ENCODE measurements around the gene FBLN2.
"Not testable (repeated sequence)": the region's sequence is repeated elsewhere in the genome, so short reads cannot be mapped to it uniquely, and the experiment has no call there.

Gene FBLN2

GRCh38 chr3:13548696-13549622, at the start of gene FBLN2:
Gene FBLN2 (plus strand): TSS chr3:13549125. CDS start chr3:13570356, 21,231 bp downstream.
- no peak for DNase-seq (ENCODE audit: low read depth, low spot score)

GRCh38 chr3:13499246-13499645, 49.7 kb upstream of the FBLN2 start:
- DNase-seq (ENCODE audit: low read depth, low spot score), result not testable (repeated sequence)

- DNase-seq (ENCODE audit: low read depth, low spot score), result no peak
Observed at GRCh38 chr3:13500133-13500885, 48.6 kb upstream of the FBLN2 start.

- DNase-seq (ENCODE audit: low read depth, low spot score), result no peak
Observed at GRCh38 chr3:13501056-13501455, 47.9 kb upstream of the FBLN2 start.

GRCh38 chr3:13501521-13501920, 47.4 kb upstream of the FBLN2 start:
- no peak for DNase-seq (ENCODE audit: low read depth, low spot score)

- DNase-seq (ENCODE audit: low read depth, low spot score), result no peak
Observed at GRCh38 chr3:13501958-13502790, 46.8 kb upstream of the FBLN2 start.

- DNase-seq (ENCODE audit: low read depth, low spot score), result no peak
Observed at GRCh38 chr3:13502791-13503060, 46.2 kb upstream of the FBLN2 start.

GRCh38 chr3:13504161-13504831, 44.6 kb upstream of the FBLN2 start:
- DNase-seq (ENCODE audit: low read depth, low spot score), result peak; percentile 83

GRCh38 chr3:13505147-13506130, 43.5 kb upstream of the FBLN2 start:
- no peak for DNase-seq (ENCODE audit: low read depth, low spot score)

GRCh38 chr3:13506239-13506638, 42.7 kb upstream of the FBLN2 start:
- no peak for DNase-seq (ENCODE audit: low read depth, low spot score)

GRCh38 chr3:13506680-13507079, 42.2 kb upstream of the FBLN2 start:
- no peak for DNase-seq (ENCODE audit: low read depth, low spot score)

- no peak for DNase-seq (ENCODE audit: low read depth, low spot score)
Observed at GRCh38 chr3:13507247-13507569, 41.7 kb upstream of the FBLN2 start.

- DNase-seq (ENCODE audit: low read depth, low spot score), result no peak
Observed at GRCh38 chr3:13507570-13508339, 41.2 kb upstream of the FBLN2 start.

GRCh38 chr3:13508496-13508895, 40.4 kb upstream of the FBLN2 start:
- DNase-seq (ENCODE audit: low read depth, low spot score), result no peak

GRCh38 chr3:13509059-13509815, 39.7 kb upstream of the FBLN2 start:
- DNase-seq (ENCODE audit: low read depth, low spot score), result no peak

GRCh38 chr3:13509816-13510192, 39.1 kb upstream of the FBLN2 start:
- DNase-seq (ENCODE audit: low read depth, low spot score), result no peak

- no peak for DNase-seq (ENCODE audit: low read depth, low spot score)
Observed at GRCh38 chr3:13512451-13512850, 36.5 kb upstream of the FBLN2 start.

- DNase-seq (ENCODE audit: low read depth, low spot score), result no peak
Observed at GRCh38 chr3:13513051-13513912, 35.6 kb upstream of the FBLN2 start.
